ENCODE measurements around the gene DSCAML1. TPM values are rescaled to one million over a fixed set of nuclear protein-coding genes. Genes with fewer than 3 reads are reported as not detected.

Gene DSCAML1
- total RNA-seq, 1 donor from 2014 or later = 0.09 TPM

DNA sequence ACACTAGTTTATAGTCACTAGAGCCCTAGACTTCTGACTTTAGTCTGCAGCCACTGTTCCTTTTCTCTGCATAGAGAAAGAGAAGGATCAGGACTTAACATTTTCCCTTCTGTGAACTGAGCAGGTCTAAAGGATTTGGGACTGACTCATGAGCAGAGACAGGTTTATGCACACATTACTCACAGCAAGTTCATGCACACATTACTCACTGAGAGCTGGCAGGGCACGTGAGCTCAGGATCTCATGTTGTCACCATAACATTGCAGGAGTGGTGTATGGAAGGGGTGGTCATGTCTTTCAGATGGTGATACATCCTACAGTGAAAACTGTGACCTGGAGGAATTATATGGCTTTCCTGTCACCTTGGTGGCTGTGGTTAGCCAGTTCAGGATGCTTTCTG, 413.0 kb downstream of the DSCAML1 start:
- TF ChIP-seq, protein P1, sequence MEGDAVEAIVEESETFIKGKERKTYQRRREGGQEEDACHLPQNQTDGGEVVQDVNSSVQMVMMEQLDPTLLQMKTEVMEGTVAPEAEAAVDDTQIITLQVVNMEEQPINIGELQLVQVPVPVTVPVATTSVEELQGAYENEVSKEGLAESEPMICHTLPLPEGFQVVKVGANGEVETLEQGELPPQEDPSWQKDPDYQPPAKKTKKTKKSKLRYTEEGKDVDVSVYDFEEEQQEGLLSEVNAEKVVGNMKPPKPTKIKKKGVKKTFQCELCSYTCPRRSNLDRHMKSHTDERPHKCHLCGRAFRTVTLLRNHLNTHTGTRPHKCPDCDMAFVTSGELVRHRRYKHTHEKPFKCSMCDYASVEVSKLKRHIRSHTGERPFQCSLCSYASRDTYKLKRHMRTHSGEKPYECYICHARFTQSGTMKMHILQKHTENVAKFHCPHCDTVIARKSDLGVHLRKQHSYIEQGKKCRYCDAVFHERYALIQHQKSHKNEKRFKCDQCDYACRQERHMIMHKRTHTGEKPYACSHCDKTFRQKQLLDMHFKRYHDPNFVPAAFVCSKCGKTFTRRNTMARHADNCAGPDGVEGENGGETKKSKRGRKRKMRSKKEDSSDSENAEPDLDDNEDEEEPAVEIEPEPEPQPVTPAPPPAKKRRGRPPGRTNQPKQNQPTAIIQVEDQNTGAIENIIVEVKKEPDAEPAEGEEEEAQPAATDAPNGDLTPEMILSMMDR (conservative IDR thresholded peaks at IDR 0.05) = no peak
- peaks cover 4% of the 10 kb centered on the region for H3K36me3 Mint-ChIP-seq (ENCODE audit: low read depth)
- H3K27ac Mint-ChIP-seq (ENCODE audit: unreplicated experiment) = no peak overlapping the region
- H3K9me3 Mint-ChIP-seq = no peaks in the 10 kb centered on the region
- H3K4me1 Mint-ChIP-seq = peaks cover 5% of the 10 kb centered on the region
- H3K4me3 Mint-ChIP-seq = no peak overlapping the region
- no peak for DNase-seq (ENCODE audit: low read depth, low spot score)
- H3K27me3 Mint-ChIP-seq (ENCODE audit: low read depth) = no peaks in the 10 kb centered on the region

DNA sequence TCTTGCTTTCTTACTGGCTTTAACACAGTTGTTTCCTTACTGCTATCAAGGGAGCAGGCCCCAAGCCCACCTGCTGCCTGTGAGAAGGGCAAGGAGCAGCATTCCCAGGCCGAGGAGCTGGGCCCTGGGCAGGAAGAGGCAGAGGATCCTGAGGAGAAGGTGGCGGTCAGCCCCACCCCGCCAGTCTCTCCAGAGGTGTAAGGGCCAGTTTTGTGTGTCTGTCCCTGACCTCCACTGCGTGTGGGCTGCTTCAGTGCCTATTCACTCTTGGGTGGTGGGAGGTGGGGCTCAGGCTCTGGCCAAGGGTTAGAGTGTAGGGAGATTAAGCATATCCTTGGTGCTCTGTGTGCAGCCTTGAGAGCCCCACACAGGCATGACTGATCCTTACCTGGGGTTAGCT, 414.3 kb downstream of the DSCAML1 start:
- Mint-ChIP-seq H3K9me3 (no peaks in the 10 kb centered on the region), H3K4me3 (no peak overlapping the region), H3K27me3 (ENCODE audit: low read depth) (no peaks in the 10 kb centered on the region), H3K27ac (ENCODE audit: unreplicated experiment) (no peak overlapping the region), H3K36me3 (ENCODE audit: low read depth) (peaks cover 3% of the 10 kb centered on the region), H3K4me1 (peaks cover 6% of the 10 kb centered on the region)
- TF ChIP-seq, protein P1 (conservative IDR thresholded peaks at IDR 0.05) = no peak
- no peak for DNase-seq (ENCODE audit: low read depth, low spot score)

DNA sequence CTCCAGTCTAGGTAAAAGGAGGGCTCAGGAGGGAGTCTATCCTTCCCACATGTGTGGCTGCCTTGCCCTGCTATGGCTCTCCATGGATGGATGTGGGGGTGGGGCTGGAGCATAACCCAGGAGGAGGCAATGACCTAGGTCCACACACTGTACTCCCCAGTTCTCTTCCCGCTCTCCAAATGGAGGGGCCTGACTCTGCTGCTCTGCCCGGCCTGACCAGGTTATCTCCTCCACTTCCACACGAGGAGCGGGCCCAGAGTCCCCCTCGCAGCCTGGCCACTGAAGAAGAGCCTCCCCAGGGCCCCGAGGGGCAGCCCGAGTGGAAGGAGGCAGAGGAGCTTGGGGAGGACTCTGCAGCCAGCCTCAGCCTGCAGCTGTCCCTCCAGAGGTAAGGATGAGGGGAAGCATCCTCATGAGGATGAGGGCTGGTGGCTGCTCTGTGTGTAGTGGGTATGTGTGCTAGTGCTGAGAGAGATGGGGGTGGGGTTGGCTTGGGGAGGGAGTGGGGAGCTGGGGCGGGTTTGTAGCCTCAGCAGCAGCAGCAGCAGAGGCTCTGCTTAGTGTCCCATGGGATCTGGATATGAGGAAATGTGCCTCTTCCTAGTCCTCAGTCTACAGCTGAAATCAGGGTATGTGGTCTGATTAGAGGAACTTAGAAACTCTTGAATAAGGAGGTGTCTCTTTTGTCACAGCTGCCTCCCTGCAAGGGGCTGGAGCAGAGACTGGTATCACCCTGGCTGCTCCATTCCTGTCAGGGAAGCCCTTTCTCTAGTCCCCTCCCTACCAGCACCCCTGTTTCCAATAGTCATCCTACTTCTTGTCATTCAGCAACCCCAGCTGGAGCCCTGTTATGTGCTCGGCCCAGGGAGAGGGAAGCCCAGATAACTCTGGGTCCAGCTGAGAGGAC, 415.3 kb downstream of the DSCAML1 start:
- Mint-ChIP-seq H3K4me3 (no peak overlapping the region), H3K9me3 (no peaks in the 10 kb centered on the region), H3K27me3 (ENCODE audit: low read depth) (no peaks in the 10 kb centered on the region), H3K27ac (ENCODE audit: unreplicated experiment) (no peak overlapping the region), H3K4me1 (peaks cover 6% of the 10 kb centered on the region), H3K36me3 (ENCODE audit: low read depth) (peaks cover 3% of the 10 kb centered on the region)
- TF ChIP-seq, protein P1 (conservative IDR thresholded peaks at IDR 0.05) = no peak
- DNase-seq (ENCODE audit: low read depth, low spot score) = no peak

DNA sequence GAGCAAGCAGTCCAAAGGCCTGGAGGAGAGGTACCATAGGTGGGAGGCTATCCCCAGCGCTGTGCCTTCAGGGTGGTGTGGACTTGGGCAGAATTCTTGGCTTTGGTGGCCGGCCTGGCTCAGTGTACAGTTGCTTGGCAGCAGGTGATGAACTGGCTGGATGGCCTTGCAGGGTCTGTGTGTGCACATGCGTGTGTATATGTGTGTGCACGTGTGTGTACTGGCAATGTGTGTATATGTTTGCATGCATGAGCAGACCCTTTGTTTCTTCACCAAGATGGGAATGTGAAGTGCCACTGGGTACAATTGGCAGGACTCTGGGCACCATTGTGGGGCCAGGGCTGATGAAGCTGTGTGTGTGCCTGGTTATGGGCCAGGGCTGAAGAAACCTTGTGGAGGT, 416.3 kb downstream of the DSCAML1 start:
- TF ChIP-seq, protein P1 (conservative IDR thresholded peaks at IDR 0.05) = no peak

DNA sequence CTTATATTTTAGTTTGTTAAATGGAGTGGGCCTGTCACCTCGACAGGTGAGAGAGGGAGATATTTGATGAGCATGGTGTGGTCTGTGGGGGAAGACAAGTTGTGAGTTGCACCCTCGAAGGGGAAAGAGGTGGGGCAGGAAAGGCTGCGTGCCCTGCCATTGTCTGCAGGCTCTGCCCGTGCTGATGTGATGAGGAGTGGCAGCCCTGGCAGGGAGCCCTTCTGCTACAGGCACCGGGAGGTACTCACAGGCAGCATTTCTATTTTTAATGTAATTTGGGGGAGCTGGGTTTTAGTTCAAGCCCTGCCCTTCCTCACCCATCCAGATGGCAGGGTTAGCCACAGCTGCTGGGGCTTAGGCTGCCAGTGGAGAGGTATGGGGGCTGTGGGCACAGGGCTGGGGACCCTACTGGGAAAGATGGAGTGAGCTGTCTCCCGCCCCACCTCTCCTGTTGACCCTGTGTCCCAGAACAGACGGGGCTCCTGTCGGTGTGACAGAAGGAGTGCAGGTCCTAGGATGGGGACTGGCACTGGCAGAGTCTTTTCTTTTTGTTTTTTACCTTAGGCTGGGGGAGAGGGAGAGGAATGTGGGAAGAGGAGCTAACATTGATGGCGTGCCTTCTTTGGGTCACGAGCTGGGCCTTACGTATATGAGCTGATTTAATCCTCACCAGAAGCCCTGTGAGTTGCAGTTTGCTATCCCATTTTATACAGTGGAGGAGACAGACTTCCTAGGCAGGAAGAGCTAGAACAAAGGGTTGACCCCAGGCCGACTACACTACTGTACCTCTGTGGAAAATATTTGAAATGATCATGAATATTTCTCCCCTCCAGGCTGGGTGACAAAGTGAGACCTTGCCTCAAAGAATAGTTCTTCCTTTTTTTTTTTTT, 417.8 kb downstream of the DSCAML1 start:
- peak overlapping the region; percentile 50 for H3K27ac Mint-ChIP-seq (ENCODE audit: unreplicated experiment)
- TF ChIP-seq, protein P1 (conservative IDR thresholded peaks at IDR 0.05) = no peak
- H3K27me3 Mint-ChIP-seq (ENCODE audit: low read depth) = no peaks in the 10 kb centered on the region
- H3K4me1 Mint-ChIP-seq = peaks cover 13% of the 10 kb centered on the region
- H3K4me3 Mint-ChIP-seq = no peak overlapping the region
- no peak for DNase-seq (ENCODE audit: low read depth, low spot score)
- peaks cover 15% of the 10 kb centered on the region for H3K36me3 Mint-ChIP-seq (ENCODE audit: low read depth)
- H3K9me3 Mint-ChIP-seq = no peaks in the 10 kb centered on the region

More for the DNA sequence above, 416.3 kb downstream of the DSCAML1 start:
- Mint-ChIP-seq H3K9me3 (no peaks in the 10 kb centered on the region), H3K27ac (ENCODE audit: unreplicated experiment) (no peak overlapping the region), H3K36me3 (ENCODE audit: low read depth) (peaks cover 8% of the 10 kb centered on the region), H3K4me1 (peaks cover 13% of the 10 kb centered on the region), H3K4me3 (no peak overlapping the region), H3K27me3 (ENCODE audit: low read depth) (no peaks in the 10 kb centered on the region)
- no peak for DNase-seq (ENCODE audit: low read depth, low spot score)

Other genes starting within 250 kb of the DSCAML1 start
- 0.18 and 0.26 TPM in 2 replicates for gene FXYD2, start 27.5 kb upstream of the DSCAML1 start, total RNA-seq
- 113 TPM in 2 replicates for gene FXYD6, start 79.4 kb upstream of the DSCAML1 start, total RNA-seq
- gene TMPRSS13, start 132.2 kb upstream of the DSCAML1 start, total RNA-seq = 0.34 TPM in 1 of 2 replicates, not detected in the other
- 0.37 and 0.48 TPM in 2 replicates for gene IL10RA, start 189.2 kb upstream of the DSCAML1 start, total RNA-seq

Data from neural crest cell (in vitro differentiated cells).